GM12801 (cell line): ENCODE measurements around the gene TMEM132A.

Experiments
- CTCF ChIP-seq: IDR thresholded peaks from one replicate; pipeline ENCODE4 v1.5.1; 2011; ENCODE audit warnings: control low read depth; ENCODE audit not compliant: insufficient read length; ENCODE audit errors: extremely low read depth

The TMEM132A gene

GRCh38 chr11:60950024-60950423 is 25.8 kb downstream of the TMEM132A start:
- TF ChIP-seq CTCF: no peak

GRCh38 chr11:60950933-60951605 is 26.8 kb downstream of the TMEM132A start:
- TF ChIP-seq CTCF: no peak

GRCh38 chr11:60951606-60951903 is 27.3 kb downstream of the TMEM132A start:
- no peak for TF ChIP-seq CTCF

GRCh38 chr11:60951904-60952741 is 27.9 kb downstream of the TMEM132A start, which contains the start of gene SLC15A3:
SLC15A3 (minus strand) TSS chr11:60952176; CDS start chr11:60951551, 625 bp downstream.
- no peak for TF ChIP-seq CTCF

GRCh38 chr11:60952742-60953170 is 28.5 kb downstream of the TMEM132A start:
- TF ChIP-seq CTCF: no peak

GRCh38 chr11:60953781-60954180 is 29.5 kb downstream of the TMEM132A start:
- TF ChIP-seq CTCF: no peak

- TF ChIP-seq CTCF: no peak
Measured at GRCh38 chr11:60954421-60954820, 30.2 kb downstream of the TMEM132A start.
